Measurements from ENCODE around the gene FGFBP2.

DNA sequence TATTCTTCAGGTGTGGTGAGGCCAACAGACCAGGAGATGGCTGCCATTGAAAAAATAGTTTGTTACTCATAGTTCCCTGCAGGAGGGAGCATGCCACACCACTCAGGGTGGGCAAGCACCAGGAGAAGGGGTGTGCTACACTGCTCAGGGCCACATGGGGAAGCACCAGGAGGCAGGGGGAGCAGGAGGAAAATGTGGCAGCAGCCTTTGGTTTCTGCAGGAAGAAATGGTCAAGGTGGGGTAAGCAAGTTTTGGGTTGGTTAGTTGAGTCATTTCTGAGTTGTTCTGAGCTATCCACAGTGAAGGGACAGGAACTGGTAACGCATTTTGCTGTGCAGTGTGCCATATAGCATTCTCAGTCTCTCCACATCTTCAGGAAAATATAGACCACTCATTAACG is 48.2 kb downstream of the FGFBP2 start:
- no peak for TF ChIP-seq EZH2phosphoT487 (IDR thresholded peaks at IDR 0.05; ENCODE audit: low read depth)
- TF ChIP-seq, protein P1, sequence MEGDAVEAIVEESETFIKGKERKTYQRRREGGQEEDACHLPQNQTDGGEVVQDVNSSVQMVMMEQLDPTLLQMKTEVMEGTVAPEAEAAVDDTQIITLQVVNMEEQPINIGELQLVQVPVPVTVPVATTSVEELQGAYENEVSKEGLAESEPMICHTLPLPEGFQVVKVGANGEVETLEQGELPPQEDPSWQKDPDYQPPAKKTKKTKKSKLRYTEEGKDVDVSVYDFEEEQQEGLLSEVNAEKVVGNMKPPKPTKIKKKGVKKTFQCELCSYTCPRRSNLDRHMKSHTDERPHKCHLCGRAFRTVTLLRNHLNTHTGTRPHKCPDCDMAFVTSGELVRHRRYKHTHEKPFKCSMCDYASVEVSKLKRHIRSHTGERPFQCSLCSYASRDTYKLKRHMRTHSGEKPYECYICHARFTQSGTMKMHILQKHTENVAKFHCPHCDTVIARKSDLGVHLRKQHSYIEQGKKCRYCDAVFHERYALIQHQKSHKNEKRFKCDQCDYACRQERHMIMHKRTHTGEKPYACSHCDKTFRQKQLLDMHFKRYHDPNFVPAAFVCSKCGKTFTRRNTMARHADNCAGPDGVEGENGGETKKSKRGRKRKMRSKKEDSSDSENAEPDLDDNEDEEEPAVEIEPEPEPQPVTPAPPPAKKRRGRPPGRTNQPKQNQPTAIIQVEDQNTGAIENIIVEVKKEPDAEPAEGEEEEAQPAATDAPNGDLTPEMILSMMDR (IDR thresholded peaks at IDR 0.05; ENCODE audit: low read depth, low read length): no peak
